Fibroblast of the aortic adventitia (primary cell): ENCODE measurements around the gene NFKBIB. TPM values are rescaled to one million over a fixed set of nuclear protein-coding genes. Genes with fewer than 3 reads are reported as not detected.

Experiments used
- DNase-seq: peaks from one replicate; pipeline ENCODE4 v3.0.0-alpha.2; 2010; ENCODE audit warnings: low read depth
- H3K4me3 ChIP-seq: 2 replicates; pipeline ENCODE4 v1.5.1; 2011; ENCODE audit warnings: low read depth, mild to moderate bottlenecking, control low read depth, low read length, moderate library complexity
- CTCF ChIP-seq: IDR thresholded peaks from 2 replicates; pipeline ENCODE4 v1.5.1; 2011; ENCODE audit warnings: mild to moderate bottlenecking, low read length, control low read depth, inconsistent platforms; ENCODE audit not compliant: insufficient read depth
- total RNA-seq: library from RNA; depleted of rRNA; stranded (reverse); fragments of >200 nt; gene quantifications from 2 replicates; pipeline ENCODE4 v1.2.3, GENCODE V29; 2012; ENCODE audit warnings: low replicate concordance

NFKBIB gene
- total RNA-seq, 1 donor: 8.0 TPM

- no peak for DNase-seq
- H3K4me3 ChIP-seq: no peak overlapping the region
- no peak for TF ChIP-seq CTCF
Observed at GRCh38 chr19:38889803-38890202, 10.0 kb upstream of the NFKBIB start.

- TF ChIP-seq CTCF: no peak
- no peak overlapping the region for H3K4me3 ChIP-seq
- DNase-seq: no peak
Observed at GRCh38 chr19:38890686-38891085, 9.1 kb upstream of the NFKBIB start.

GRCh38 chr19:38891771-38892170 is 8.0 kb upstream of the NFKBIB start:
- DNase-seq: no peak
- H3K4me3 ChIP-seq: no peak overlapping the region
- no peak for TF ChIP-seq CTCF

- H3K4me3 ChIP-seq: no peak overlapping the region
- DNase-seq: no peak
- no peak for TF ChIP-seq CTCF
Observed at GRCh38 chr19:38892841-38893240, 6.9 kb upstream of the NFKBIB start.

- no peak for DNase-seq
- no peak for TF ChIP-seq CTCF
Observed at GRCh38 chr19:38893341-38893771, 6.4 kb upstream of the NFKBIB start.

GRCh38 chr19:38894968-38895367 is 4.8 kb upstream of the NFKBIB start:
- TF ChIP-seq CTCF: no peak
- no peak for DNase-seq
- no peak overlapping the region for H3K4me3 ChIP-seq

More at GRCh38 chr19:38893341-38893771, 6.4 kb upstream of the NFKBIB start:
- no peak overlapping the region for H3K4me3 ChIP-seq

- DNase-seq: peak; percentile 37
- H3K4me3 ChIP-seq: peak overlapping the region; percentile 95
- no peak for TF ChIP-seq CTCF
Observed at GRCh38 chr19:38898788-38899446, 852 bp upstream of the NFKBIB start.
